ENCODE measurements around the gene OGA.

OGA gene

DNA sequence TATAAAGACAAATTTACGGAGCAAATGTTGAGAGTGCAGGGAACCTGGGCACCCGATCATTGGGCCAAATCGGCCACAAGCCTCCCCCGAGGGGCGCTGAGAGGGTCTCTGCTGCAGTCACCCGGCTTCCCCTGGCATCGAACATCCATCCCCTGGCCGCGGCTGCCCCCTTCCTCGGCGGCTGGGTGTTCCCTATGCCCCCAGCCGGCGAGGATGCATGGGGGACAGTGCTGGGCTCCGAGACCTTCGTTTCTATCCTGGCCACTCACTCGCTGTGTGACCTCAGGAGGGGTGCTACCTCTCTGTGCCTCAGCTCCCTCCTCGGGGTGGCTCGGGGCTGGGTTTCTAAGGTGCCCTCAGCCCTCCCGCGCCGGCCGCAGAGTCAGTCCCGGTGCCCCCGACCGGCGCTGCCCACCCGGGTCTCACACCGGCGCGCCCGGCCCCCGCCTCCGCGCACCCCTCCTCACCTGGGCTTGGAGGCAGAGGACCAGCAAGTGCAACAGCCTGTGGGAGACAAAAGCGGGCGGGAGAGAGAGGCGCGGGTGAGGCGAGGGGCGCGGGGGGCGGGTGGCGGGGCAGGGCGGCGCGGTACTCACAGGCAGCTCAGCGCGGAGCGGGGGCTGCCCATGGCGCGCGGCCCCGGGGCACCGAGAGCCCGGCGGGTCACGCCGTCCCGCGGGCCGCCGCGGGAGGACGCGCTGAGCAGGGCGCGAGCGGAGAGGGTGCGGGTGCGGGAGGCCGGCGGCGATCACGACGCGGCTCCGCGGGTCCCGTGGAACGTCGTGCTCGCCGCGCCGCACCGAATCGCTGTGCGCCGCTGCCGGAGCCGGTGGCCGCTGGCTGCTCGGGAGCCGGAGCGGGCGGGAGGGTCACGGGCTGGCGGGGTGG is 42.7 kb downstream of the OGA start, which contains the start of gene FGF8:
Gene FGF8 (minus strand): TSS at position 842 of the 888 bp plus-strand sequence. CDS start 214 bp downstream, at position 628.
- DNase-seq (ENCODE audit: low read depth), result no peak

DNA sequence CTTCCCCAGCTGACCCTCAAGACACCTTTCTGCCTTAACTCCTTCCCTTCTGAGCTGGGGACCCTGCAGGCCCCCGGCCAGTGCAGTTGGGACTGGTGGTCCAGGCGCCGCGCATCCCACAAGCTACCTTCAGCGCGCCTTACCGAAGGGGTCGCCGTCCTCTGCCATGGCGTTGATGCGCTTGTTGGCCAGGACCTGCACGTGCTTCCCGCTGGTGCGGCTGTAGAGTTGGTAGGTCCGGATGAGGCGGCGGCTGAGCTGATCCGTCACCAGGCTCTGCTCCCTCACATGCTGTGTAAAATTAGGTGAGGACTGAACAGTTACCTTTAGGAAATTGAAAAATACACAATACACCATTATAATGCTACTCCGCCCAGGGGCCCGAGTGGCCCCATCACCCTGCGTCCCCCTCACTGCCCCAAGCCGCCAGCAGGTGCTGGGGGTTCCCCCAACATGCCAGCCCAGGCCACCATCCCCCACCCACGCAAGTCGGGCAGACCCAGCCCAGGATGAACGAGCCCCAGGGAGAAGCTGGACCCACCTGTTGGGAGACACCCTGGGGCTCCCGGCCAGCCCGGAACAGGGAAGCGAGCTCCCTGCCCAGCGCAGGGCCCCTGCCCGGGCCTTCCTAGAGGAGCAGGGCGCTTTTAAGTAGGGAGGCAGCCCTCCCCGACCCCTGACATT is 43.5 kb downstream of the OGA start:
- no peak for DNase-seq (ENCODE audit: low read depth)

DNA sequence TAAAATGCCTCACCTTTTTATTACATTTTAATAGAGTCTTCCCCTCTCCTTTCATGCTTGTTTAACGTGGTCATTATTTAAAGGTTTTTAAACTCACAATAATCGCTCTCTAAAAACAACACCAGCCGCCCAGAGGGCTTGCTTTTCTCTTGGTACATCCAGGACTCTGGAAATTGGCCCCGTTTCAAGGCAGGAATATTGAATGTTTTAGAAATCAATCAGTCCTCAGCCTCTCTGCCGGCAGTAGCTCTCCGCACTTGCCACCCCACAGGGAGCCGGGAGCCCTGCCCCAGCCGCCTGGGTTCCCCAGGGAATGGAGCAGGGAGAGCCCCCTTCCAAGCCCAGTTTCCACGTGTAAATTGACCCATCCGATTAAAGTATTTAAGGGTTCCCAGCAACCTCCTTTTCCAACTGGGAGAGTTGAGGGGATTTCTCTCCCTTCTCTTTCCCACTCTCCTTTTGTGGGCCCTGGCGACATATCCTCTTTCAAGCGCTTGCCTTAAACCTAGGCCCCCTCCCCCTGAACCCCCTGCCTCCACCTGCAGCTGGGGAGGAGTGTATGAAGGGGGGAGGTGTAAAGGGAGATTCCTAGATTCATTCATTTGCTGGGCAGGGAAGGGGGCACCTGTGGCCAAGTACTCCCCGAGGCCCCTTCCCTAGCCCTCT is 44.2 kb downstream of the OGA start:
- DNase-seq (ENCODE audit: low read depth), result no peak

DNA sequence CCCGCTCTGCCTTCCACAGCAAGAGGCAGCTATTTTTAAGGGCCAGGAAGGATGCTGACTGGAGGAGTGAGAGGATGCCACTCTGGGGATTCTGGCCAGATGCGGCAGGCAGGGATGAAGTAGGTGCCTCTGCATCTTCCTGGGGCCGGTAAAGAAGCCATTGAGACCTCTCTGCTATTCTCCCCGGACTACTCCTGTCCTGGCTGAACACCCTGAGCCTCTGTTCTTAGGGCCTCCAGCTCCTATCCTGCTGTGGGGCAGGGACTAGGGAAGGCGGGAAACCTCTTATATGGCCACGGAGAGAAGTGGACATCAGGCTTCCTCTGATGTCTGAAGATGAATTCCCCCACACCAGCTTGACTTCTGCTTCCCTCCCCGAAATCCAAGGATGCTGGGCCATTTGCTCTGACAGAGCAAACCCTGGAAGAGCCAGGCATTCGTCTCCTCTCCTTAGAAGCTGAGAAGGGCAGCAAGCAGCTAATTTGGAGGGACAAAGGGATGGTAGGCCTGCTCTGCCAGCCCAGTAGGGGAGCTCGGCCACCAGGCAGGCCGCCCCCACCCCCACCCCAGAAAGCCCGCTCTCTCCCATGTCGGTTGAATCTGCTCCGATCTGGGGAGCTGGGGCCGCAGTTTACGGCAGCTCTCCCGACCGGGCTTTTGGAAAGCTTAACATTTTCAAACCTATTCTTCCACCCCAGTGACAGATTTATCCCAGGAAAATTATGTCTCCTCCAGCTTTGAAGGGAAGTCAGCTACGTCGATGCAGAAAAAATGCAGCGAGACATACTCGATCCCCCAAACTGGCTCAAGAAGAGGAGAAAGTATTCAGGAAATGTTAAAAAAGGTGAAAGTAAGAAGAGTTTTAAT is 45.1 kb downstream of the OGA start:
- DNase-seq (ENCODE audit: low read depth), result no peak

DNA sequence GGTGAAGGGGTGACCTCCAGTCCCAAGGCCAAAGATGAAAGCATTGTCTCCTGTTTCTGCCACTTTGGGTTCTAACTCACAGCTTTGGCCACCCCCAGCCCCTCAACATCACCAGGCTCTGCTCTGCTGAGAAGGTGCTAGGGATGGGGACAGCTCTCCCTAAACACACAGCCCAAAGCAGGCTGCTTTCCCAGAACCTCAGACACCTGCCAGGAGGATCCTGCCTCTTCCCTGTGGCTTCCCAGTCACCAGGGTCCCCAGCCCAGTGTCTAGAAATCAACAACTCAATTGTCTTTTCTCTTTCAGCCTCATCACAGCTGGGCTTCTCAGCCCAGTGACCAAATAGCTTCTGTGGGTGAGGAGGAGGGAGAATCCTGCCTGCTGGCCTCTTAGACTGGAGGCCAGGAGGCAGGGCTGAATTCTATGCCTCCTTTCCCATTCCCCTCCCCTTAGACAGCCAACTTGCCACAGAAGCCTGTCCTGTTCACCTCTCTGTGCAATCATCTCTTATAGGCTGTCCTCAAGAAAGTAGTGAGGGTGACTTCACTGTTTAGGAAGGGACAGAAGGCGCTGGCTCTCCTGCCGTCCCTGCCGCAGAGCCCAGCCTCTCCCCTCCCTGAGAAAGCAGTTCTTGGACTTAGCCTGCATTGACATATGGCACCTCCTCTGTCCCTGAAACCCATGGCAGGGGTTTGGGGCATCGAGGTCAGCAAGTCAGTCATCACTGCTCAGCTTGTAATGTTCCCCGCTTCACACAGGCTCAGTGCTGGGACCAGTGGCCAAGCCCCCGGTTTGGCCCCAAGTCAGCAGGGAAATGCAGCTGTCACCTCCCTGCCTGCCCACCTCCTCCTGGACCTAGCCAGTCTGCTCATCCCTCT is 46.0 kb downstream of the OGA start:
- no peak for DNase-seq (ENCODE audit: low read depth)

DNA sequence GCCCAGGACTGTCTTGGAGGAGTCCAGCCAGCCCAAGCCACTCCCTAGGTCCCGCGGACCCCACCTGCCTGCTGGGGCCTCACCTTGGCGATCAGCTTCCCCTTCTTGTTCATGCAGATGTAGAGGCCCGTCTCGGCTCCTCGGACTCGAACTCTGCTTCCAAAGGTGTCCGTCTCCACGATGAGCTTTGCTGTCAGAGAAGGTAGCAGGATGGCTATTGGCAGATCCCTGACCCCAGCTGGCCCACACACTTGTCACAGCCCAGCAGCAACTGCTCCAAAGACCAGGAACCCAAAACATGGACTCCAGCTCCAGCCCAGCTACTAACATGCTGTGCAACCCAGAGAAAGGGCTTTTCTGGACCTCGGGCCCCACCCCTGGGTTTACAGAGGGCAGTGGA is 46.9 kb downstream of the OGA start:
- DNase-seq (ENCODE audit: low read depth), result no peak

DNA sequence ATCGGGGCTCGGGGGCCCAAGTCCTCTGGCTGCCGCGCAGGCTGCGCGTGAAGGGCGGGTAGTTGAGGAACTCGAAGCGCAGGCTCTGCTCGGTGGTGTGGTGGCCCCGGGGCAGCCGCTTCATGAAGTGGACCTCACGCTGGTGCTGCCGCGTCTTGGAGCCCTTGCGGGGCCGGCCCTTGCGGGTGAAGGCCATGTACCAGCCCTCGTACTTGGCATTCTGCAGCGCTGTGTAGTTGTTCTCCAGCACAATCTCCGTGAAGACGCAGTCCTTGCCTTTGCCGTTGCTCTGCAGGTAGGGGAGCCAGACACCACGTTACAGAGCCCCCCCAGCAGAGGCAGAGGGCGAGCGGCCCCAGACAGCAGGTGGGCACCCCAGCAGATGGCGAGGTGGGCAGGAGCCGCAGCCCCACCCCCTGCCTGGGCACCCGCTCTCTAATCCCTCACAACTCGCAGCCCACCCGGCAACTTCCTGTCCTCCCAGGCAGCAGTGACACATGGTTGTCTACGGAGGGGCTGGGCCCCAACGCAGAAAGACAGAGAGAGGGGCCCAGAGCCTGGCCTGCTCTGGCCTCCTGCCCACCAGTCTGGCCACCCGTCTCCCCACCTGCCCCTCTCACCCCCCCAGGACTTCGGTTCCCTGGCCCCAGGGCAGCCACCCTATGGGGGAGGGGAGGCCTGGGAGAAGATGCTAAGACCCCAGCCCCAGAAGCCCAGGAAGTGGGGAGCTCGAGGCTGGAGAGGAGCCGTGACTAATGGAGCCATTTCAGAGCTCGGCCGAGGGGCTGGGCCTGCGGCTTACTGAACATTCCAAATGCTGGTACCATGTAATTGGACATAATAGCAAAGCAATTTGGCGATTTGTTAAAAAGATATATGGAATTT is 47.7 kb downstream of the OGA start:
- no peak for DNase-seq (ENCODE audit: low read depth)

DNA sequence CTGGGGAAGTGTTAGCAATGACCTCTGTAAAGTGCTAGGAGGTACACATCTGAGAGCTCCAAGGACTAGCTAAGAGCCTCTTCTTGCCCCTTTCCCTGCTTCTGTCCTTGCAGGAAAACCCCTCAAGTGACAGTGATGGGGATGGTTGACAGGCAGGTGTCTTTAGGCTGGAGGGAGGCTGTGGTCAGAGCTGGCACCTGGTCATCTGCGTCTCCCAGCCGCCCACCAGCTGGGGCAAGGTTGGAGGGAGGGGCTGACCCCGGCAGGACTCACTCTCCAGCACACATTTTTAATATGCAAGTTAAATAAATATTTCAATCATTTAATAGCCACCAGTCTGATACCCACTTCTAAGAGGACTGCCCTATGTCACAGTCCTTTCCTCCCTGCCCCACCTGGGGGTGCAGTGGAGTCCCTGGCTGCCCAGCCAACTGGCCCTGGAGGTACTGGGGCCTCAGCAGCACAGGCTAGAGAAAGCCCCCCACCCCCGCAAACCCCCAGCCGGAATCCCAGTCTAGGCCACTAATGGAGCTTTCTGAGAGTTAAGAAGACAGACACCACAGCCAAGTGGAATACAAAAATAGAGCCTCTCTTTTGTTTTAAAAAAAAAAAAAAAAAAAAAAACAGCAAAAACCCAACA is 48.6 kb downstream of the OGA start:
- DNase-seq (ENCODE audit: low read depth), result no peak

DNA sequence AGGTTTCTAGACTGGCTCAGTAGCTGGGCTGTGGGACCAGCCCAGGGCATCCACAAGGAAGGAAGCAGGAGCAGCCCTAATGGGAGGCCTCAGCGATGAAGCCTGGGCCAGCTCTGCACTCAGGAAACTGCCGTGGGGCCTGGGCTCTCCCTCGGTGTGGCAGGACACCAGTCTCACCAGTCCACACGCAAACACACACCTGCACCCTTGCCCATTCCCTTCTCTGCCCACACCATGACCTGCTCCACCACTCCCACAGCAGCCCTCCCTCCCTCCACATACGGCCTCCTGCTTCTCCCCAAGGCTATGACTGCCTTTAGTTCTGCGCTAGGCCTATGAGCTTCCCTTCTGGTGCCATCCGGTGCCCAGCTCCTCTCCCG is 49.5 kb downstream of the OGA start:
- DNase-seq (ENCODE audit: low read depth), result no peak

DNA sequence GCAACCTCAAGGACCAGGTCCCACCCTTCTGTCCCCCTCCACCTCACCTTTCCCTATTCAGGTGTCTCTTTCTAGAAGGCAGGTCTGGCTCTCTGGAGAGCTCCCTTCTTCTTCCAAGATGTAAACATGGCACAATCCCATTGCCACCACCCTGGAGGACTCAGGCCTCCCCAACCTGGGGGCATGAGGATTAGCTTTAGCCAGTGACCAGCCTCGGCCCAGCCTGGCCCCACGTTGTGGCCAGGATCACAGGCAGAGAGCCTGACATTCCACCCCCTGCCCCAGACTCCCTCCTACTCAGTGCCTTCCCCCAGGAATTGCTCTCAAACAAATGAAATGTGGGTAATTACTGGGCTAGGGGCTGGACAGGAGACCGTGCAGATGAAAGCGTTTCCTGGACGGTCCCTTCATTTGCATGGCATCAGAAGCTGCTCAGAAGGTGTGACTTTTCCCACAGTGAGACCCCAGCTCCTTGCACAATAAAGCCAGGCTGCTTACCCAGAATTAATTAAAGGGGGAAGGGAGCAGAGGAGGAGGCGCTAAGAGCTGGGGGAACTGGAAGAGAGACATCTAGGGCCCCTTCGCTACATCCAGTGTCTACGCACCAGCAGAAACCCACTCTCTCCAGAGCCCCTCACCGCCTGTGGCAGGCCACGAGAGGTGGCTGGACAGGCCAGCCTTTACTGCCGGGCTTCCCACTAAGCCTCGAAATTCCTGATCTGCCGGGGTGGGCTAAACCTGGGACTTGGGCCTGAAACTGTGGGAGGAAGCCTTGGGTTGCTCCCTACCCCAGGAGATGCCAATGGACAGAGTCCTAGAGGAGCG is 50.1 kb downstream of the OGA start:
- DNase-seq (ENCODE audit: low read depth), result no peak

DNA sequence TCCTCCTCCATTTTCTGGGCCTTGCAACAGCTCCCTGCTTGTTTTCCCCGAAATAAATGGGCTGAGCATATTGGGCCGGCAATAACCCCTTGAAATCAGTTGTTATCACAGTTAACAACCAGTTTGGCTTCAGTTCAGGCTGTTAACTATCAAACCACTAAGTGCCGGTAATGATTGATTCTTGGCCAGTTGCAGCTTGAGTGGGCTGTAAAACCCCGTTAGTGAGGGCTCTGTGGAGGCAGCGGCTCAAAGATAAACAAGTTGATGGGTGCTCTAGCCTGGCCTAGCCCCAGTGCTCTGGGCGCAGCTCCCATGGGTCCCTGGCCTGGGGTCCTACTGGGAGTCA is 50.7 kb downstream of the OGA start:
- no peak for DNase-seq (ENCODE audit: low read depth)

DNA sequence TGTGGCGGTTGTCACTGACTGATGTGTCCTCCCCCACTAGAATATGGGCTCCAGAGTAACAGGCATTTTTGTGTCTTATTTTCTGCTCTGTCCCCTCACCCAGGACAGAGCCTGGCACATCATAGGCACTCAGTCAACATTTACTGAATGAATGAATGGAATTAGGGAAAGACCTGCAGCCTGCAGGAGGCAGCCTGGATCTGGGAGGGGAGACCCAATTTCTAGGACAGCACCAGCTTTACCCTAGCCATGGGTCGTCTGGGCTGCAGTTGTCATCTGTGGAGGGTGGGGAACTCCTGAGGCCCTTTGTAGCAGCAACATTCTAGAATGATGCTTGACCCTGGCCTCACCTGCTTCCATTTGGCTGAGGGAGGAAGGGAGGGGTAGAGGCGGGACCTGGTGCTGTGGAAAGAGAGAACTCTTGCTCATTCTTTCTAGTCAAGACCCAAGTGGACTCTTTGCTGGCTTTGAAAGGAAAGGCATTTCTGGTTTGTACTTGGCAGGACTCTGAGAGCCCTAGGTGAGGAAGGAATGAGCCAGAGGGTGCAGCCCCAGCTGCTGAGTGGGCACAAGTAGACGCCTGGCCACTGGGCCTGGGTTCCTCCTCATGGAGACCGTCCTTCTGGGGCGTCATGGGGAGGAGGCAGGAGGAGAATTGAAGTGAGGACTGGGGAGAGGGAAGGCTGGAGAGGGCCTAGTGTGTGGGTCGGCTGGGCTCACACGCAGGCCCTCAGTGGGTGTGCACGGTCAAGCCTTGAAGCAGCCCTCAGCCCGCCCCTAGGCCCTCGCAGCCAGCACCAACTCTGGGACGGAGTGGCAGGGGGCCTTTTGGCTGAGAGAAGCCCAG is 51.3 kb downstream of the OGA start:
- DNase-seq (ENCODE audit: low read depth), result no peak

DNA sequence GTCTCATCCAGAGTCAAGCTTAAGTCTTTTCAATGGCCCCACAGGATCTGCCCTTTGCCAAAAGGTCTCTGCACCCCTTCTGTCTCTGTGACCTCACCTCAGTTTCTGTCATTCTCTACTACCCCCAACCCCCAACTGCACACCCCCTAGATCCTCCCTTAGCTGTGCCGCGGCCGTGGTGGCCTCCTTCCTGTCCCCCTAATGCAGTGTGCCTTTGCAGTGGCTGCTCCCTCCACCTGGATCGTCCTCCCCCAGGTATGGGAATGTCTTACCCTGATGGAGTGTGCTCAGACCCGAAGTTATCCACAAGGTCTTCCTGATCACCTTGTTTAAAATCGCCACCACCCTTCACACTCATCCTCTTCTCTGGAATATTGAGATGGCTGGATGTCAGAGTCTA is 51.9 kb downstream of the OGA start:
- no peak for DNase-seq (ENCODE audit: low read depth)

DNA sequence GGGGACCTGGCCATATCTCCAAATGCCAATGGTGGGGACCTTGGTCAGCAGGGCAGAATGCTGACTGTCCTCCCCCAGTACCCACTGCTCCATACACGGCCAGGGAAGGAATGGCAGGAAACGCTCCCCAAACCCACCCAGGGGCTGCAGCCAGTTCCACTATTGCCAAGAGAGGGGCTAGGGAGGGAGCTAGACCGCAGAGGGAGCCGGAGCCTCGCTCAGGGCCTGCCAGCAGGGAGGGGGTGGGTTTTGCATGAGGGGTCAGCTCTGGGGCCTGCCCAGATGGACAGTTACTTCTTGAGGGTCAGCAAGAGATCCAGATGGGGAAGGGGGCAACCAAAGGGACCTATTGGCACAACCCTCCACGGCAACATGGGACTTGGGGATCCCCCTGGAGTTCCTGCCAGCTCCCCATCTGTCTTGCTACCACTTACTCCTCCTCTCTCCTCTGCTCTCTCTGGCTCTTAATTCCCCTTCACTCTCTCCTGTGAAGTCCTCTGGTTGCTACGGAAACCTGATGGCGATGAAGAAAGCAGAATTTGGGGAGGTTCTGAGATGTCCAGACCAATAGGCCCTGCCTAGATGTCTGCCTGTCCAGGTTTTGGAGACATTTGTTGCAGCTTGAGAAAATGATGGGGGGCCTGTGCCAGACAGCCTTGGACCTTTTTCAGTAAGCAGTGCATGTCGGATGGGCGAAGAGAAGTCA is 55.0 kb downstream of the OGA start:
- no peak for DNase-seq (ENCODE audit: low read depth)

DNA sequence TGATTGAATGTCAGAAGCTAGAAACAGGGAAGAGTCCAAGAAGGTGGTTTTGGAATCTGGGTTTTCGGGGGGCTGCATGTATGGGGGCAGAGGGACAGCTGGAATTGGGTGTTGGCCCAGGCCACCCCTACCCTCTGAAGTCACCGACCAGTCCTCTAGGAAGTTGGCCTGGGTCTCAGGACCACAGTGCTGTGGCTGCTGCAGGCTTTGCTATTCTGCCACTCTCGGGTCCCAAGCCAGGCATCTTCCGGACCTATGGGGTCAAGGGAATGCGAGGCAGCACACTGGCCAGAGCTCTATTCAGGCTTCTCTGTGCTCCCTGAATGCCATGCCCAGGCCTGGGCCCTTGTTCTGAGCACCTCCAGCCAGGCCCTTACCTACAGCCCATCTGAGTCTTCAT is 55.5 kb downstream of the OGA start:
- DNase-seq (ENCODE audit: low read depth), result no peak

DNA sequence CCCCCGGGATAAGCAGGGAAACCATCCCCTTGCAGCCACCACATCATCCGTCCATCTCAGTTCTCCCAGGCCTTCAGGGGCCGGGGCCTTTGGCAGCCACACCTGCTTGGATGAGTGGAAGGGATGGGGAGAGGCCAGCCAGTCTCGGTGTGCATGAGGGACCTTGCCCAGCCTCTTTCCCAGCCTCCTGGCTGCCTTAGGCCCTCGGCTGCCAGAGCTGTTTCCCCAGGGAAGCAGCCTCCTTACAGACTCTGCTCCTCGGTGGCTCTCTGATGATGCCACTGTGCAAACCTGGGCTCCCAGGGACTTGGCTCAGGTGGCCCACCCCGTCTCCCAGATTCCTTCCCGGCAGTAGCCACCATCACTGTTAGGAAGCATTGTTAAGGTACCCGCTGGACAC is 57.0 kb downstream of the OGA start:
- no peak for DNase-seq (ENCODE audit: low read depth)

DNA sequence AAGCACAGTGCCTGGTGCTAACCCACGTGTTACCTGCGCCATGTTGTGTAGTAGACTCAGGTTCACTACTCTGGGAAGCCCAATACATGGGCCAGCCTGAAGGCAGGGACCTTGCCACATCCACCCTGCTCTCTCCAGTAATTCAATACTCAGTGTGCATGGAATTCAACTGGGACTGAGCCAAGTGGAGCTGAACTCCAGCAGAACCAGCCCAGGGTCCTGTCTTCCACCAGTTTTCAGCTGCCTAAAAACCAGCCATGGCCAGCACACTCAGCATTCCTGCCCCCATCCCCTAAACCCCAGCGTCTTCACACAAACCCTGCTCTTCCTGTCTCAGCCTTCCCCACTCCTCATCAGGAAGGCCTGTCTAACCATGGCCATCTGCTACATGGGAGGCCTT is 57.7 kb downstream of the OGA start:
- no peak for DNase-seq (ENCODE audit: low read depth)
